ENCODE results near the gene KLK15. TPM values are rescaled to one million over a fixed set of nuclear protein-coding genes. Genes with fewer than 3 reads are reported as not detected.

The KLK15 gene
- total RNA-seq, 1 donor from 2014 or later, result not detected

GRCh38 chr19:50832666-50833065 lies 708 bp downstream of the KLK15 start:
- TF ChIP-seq CTCF (IDR thresholded peaks at IDR 0.05), result no peak
- Mint-ChIP-seq H3K36me3 (ENCODE audit: low read depth) (no peaks in the 10 kb centered on the region), H3K4me3 (ENCODE audit: unreplicated experiment) (no peak overlapping the region), H3K9me3 (ENCODE audit: low read depth) (no peaks in the 10 kb centered on the region), H3K4me1 (ENCODE audit: low read depth) (peaks cover 13% of the 10 kb centered on the region), H3K27ac (ENCODE audit: unreplicated experiment) (no peak overlapping the region), H3K27me3 (ENCODE audit: low read depth) (peaks cover 12% of the 10 kb centered on the region)
- peak; percentile 68 for DNase-seq (ENCODE audit: low spot score)

- Mint-ChIP-seq H3K36me3 (ENCODE audit: low read depth) (no peaks in the 10 kb centered on the region), H3K4me1 (ENCODE audit: low read depth) (peaks cover 4% of the 10 kb centered on the region), H3K9me3 (ENCODE audit: low read depth) (no peaks in the 10 kb centered on the region), H3K27ac (ENCODE audit: unreplicated experiment) (no peak overlapping the region), H3K27me3 (ENCODE audit: low read depth) (peaks cover 16% of the 10 kb centered on the region), H3K4me3 (ENCODE audit: unreplicated experiment) (no peak overlapping the region)
- peak; percentile 65 for DNase-seq (ENCODE audit: low spot score)
- no peak for TF ChIP-seq CTCF (IDR thresholded peaks at IDR 0.05)
Measured at GRCh38 chr19:50831026-50831396, 2.4 kb downstream of the KLK15 start.

GRCh38 chr19:50830266-50831025 lies 2.9 kb downstream of the KLK15 start:
- no peaks in the 10 kb centered on the region for H3K9me3 Mint-ChIP-seq (ENCODE audit: low read depth)
- H3K4me1 Mint-ChIP-seq (ENCODE audit: low read depth), result peaks cover 3% of the 10 kb centered on the region
- H3K27me3 Mint-ChIP-seq (ENCODE audit: low read depth), result peaks cover 16% of the 10 kb centered on the region
- no peak overlapping the region for H3K4me3 Mint-ChIP-seq (ENCODE audit: unreplicated experiment)
- H3K36me3 Mint-ChIP-seq (ENCODE audit: low read depth), result no peaks in the 10 kb centered on the region
- TF ChIP-seq CTCF (IDR thresholded peaks at IDR 0.05), result no peak
- no peak overlapping the region for H3K27ac Mint-ChIP-seq (ENCODE audit: unreplicated experiment)
- peak; percentile 85 for DNase-seq (ENCODE audit: low spot score)

- Mint-ChIP-seq H3K36me3 (ENCODE audit: low read depth) (no peaks in the 10 kb centered on the region), H3K9me3 (ENCODE audit: low read depth) (no peaks in the 10 kb centered on the region), H3K4me3 (ENCODE audit: unreplicated experiment) (no peak overlapping the region), H3K27me3 (ENCODE audit: low read depth) (peaks cover 19% of the 10 kb centered on the region), H3K4me1 (ENCODE audit: low read depth) (no peaks in the 10 kb centered on the region), H3K27ac (ENCODE audit: unreplicated experiment) (no peak overlapping the region)
- peak; percentile 28 for DNase-seq (ENCODE audit: low spot score)
- no peak for TF ChIP-seq CTCF (IDR thresholded peaks at IDR 0.05)
Measured at GRCh38 chr19:50829801-50830200, 3.6 kb downstream of the KLK15 start.

GRCh38 chr19:50827476-50827875 lies 5.9 kb downstream of the KLK15 start:
- TF ChIP-seq CTCF (IDR thresholded peaks at IDR 0.05), result no peak
- Mint-ChIP-seq H3K27ac (ENCODE audit: unreplicated experiment) (no peak overlapping the region), H3K36me3 (ENCODE audit: low read depth) (no peaks in the 10 kb centered on the region), H3K4me1 (ENCODE audit: low read depth) (no peaks in the 10 kb centered on the region), H3K27me3 (ENCODE audit: low read depth) (peaks cover 31% of the 10 kb centered on the region), H3K9me3 (ENCODE audit: low read depth) (no peaks in the 10 kb centered on the region), H3K4me3 (ENCODE audit: unreplicated experiment) (no peak overlapping the region)
- peak; percentile 65 for DNase-seq (ENCODE audit: low spot score)

Data from chondrocyte (in vitro differentiated cells).